HCT116 (cell line): ENCODE measurements around the gene CFAP92. TPM values are rescaled to one million over a fixed set of nuclear protein-coding genes. Genes with fewer than 3 reads are reported as not detected.

ENCODE experiments used
- ATAC-seq: fragments of 200-7000 bp; cut with Tn5 transposase; 2 replicates; pipeline ENCODE4 v1.9.1; 2020; ENCODE audit warnings: mild to moderate bottlenecking, moderate library complexity
- BruUV-seq: library from RNA; stranded (reverse); fragments of 400-500 nt; replicated peaks from 2 replicates; lab custom pipeline; 2021; lab: Mats Ljungman, UMichigan
- CTCF ChIA-PET: fragments of 300-600 bp; sonication (Branson Sonifier 250); formaldehyde crosslinking; loops from one replicate; lab custom pipeline; 2021; ENCODE audit warnings: antibody characterized with exemption; lab: Charles Lee
- POLR2A ChIA-PET: fragments of 300-600, 350-600 bp; sonication (Branson Sonifier 250); formaldehyde crosslinking; loops from one replicate; lab custom pipeline; 2021; ENCODE audit warnings: antibody characterized with exemption; lab: Charles Lee
- RAD21 ChIA-PET, 2 experiments: fragments of 300-600 bp; sonication (Branson Sonifier 250); formaldehyde crosslinking; loops; one replicate each; lab custom pipeline; 2023; ENCODE audit warnings: low total read pairs in 2 of 2; ENCODE audit not compliant: uncharacterized antibody in 2 of 2, unreplicated experiment in 2 of 2, low non-redundant PET in 1 of 2; lab: Charles Lee
- DNase-seq: peaks from one replicate; pipeline ENCODE4 v3.0.0-alpha.2; 2010; ENCODE audit warnings: low read depth, low spot score
- H2AFZ ChIP-seq: fragments of 200-600 bp; shearing (Covaris generic), sonication (generic); 2 replicates; pipeline ENCODE4 v1.6.1; 2017; ENCODE audit warnings: low read depth, mixed run types, mixed read lengths, antibody characterized with exemption, low read length; ENCODE audit not compliant: poor library complexity, severe bottlenecking
- H3K27ac ChIP-seq: 2 replicates; pipeline ENCODE4 v1.5.1; 2012; ENCODE audit warnings: low read depth, low read length
- H3K27me3 ChIP-seq: fragments of 200-600 bp; sonication (generic); 2 replicates; pipeline ENCODE4 v1.6.1; 2016; ENCODE audit warnings: mixed run types, low read length, mixed read lengths; ENCODE audit not compliant: insufficient read depth
- H3K36me3 ChIP-seq, 2 experiments: fragments of 200-500 bp in 1 of 2; fragments of 200-600 bp in 1 of 2; sonication (Bioruptor generic) in 1 of 2; sonication (generic) in 1 of 2; 2 replicates each; pipeline versions ENCODE4 v1.5.1 to v1.6.1; 2014 to 2016; ENCODE audit warnings: low read length in 2 of 2, inconsistent platforms in 1 of 2, mixed read lengths in 1 of 2, mixed run types in 1 of 2; ENCODE audit not compliant: insufficient read depth in 2 of 2, control insufficient read depth in 1 of 2
- H3K4me1 ChIP-seq, 2 experiments: fragments of 200-600 bp in 1 of 2; sonication (generic) in 1 of 2; 2 replicates each; pipeline versions ENCODE4 v1.5.1 to v1.6.1; 2012 to 2017; ENCODE audit warnings: low read length in 2 of 2, inconsistent platforms in 1 of 2, mild to moderate bottlenecking in 1 of 2, mixed read lengths in 1 of 2, mixed run types in 1 of 2, moderate library complexity in 1 of 2; ENCODE audit not compliant: insufficient read depth in 2 of 2, control insufficient read depth in 1 of 2
- H3K4me2 ChIP-seq: fragments of 200-600 bp; sonication (generic); 2 replicates; pipeline ENCODE4 v1.6.1; 2017; ENCODE audit warnings: mixed run types, low read length, mixed read lengths
- H3K4me3 ChIP-seq, 2 experiments: fragments of 200-600 bp in 1 of 2; sonication (generic) in 1 of 2; replicated peaks in 1 of 2; 2 replicates each; pipeline ENCODE4 v1.5.1; 2011 to 2016; ENCODE audit warnings: low read length in 2 of 2, control low read depth in 1 of 2, low read depth in 1 of 2, mild to moderate bottlenecking in 1 of 2, mixed read lengths in 1 of 2, mixed run types in 1 of 2
- H3K79me2 ChIP-seq: fragments of 200-600 bp; sonication (generic); 2 replicates; pipeline ENCODE4 v1.6.1; 2017; ENCODE audit warnings: mild to moderate bottlenecking, mixed run types, low read length, moderate library complexity, mixed read lengths; ENCODE audit not compliant: insufficient read depth
- H3K9ac ChIP-seq: fragments of 200-600 bp; sonication (generic); 2 replicates; pipeline ENCODE4 v1.6.1; 2016; ENCODE audit warnings: low read length, mixed read lengths
- H3K9me2 ChIP-seq: fragments of 200-600 bp; sonication (generic), shearing (Covaris generic); 2 replicates; pipeline ENCODE4 v1.6.1; 2017; ENCODE audit warnings: mixed run types, mild to moderate bottlenecking, moderate library complexity; ENCODE audit not compliant: insufficient read depth
- H3K9me3 ChIP-seq, 2 experiments: fragments of 200-500 bp in 1 of 2; fragments of 200-600 bp in 1 of 2; sonication (Bioruptor generic) in 1 of 2; sonication (generic) in 1 of 2; 2 replicates each; pipeline ENCODE4 v1.6.1; 2014 to 2017; ENCODE audit warnings: low read length in 2 of 2, mixed read lengths in 2 of 2, inconsistent platforms in 1 of 2, low read depth in 1 of 2, mild to moderate bottlenecking in 1 of 2, mixed run types in 1 of 2, moderate library complexity in 1 of 2; ENCODE audit not compliant: control insufficient read depth in 1 of 2, insufficient read depth in 1 of 2
- H4K20me1 ChIP-seq: fragments of 200-600 bp; sonication (generic), shearing (Covaris generic); 2 replicates; pipeline ENCODE4 v1.6.1; 2017; ENCODE audit warnings: mixed run types, mild to moderate bottlenecking, moderate library complexity; ENCODE audit not compliant: insufficient read depth
- ELF1 ChIP-seq: IDR thresholded peaks from 2 replicates; pipeline ENCODE4 v1.6.1; 2012; ENCODE audit warnings: low read depth, borderline replicate concordance
- FOSL1 ChIP-seq: IDR thresholded peaks from 2 replicates; pipeline ENCODE4 v1.6.1; 2012; ENCODE audit warnings: low read depth
- JUND ChIP-seq: IDR thresholded peaks from 2 replicates; pipeline ENCODE4 v1.6.1; 2012
- SRF ChIP-seq: IDR thresholded peaks from 2 replicates; pipeline ENCODE4 v1.6.1; 2012; ENCODE audit warnings: low read depth
- ZFX ChIP-seq: fragments of 450-650 bp; IDR thresholded peaks from 2 replicates; pipeline ENCODE4 v1.6.1; 2017
- intact Hi-C: fragments of 100-400 bp; cut with micrococcal nuclease; formaldehyde crosslinking; loops from 2 replicates; pipeline ENCODE4 v1.10.0; 2022
- total RNA-seq: library from RNA; stranded (reverse); gene quantifications from one replicate; pipeline ENCODE4 v1.2.1, GENCODE V29; 2021; ENCODE audit not compliant: unreplicated experiment
- TF ChIP-seq, protein P1 (sequence below): IDR thresholded peaks from 2 replicates; pipeline ENCODE4 v1.6.1; 2012; ENCODE audit warnings: low read depth

The CFAP92 gene
- total RNA-seq, 1 experiment from 2014 or later = 3.6 TPM

DNA sequence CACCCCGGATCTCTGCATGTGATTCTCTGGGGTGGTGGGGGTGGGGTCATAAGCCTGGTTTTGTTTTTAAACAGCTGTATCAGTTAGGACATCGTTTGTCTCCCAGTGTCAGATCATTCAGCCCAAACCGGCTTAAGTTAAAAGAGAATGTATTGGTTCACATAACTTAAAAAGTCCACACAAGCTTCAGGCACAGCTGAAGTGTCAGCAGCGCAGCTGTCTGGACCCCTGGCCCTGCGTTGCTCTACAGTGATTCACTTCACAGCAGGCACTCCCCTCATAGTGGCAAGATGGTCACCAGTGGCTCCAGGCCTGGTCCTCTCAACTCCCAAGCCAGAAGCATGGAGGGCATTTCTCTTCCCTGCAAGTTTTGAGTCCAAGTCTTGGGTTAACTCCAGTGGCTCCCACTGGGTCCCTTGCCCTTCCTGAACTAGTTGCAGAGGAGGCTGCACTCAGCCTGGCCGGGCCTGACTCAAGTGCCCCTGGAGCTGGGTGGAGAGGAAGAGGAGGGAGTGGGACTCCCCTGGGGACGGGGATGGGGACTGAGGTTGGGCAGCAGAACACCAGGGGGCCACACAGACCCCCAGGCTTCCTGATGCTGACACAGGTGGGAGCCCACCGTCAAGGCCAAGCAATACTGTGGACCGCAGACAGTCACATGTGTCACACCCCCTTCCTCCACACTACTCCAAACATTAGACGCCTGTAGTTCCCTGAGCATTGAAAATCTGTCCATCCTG is 37.8 kb upstream of the CFAP92 start:
- Histone ChIP-seq H3K9me2 (no peaks in the 10 kb centered on the region), H3K9me3 (no peaks in the 10 kb centered on the region), H4K20me1 (no peaks in the 10 kb centered on the region), H3K4me2 (no peak overlapping the region)
- POLR2A ChIA-PET = no interaction called here
- CTCF ChIA-PET = no interaction called here
- TF ChIP-seq SRF = no peak
- TF ChIP-seq ELF1 = no peak
- TF ChIP-seq, all 23 proteins: peak for 0
- intact Hi-C loops = no loop called here
- Histone ChIP-seq H3K79me2 (no peaks in the 10 kb centered on the region), H3K27ac (no peak overlapping the region), H3K36me3 (no peaks in the 10 kb centered on the region), H3K4me3 (no peak overlapping the region), H2AFZ (no peak overlapping the region), H3K9ac (no peak overlapping the region), H3K27me3 (no peaks in the 10 kb centered on the region), H3K4me1 (peaks cover 2 to 14% of the 10 kb centered on the region in 2 experiments)
- DNase-seq (no peak), ATAC-seq (no peak)
- no TSS peak for BruUV-seq
- RAD21 ChIA-PET = no interaction called here

DNA sequence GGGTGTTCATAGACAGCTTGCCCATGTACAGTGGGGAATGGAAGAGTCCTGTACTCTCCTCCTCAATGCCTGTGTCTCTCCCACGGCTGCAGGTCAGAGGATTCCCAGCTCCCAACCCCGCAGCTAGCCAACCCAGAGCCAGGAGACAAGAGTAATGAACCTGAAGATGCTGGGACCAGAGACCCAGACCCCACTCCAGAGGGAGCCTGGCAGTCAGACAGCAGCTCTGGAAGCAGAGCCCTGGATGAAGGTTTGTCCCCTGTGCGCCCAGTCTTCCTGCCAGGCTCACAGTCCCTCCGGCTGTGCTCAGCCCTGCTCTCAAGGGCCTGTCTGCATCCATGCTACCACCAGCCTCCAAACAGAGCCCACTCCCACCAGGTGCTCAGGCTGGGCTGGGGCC is 36.7 kb upstream of the CFAP92 start:
- POLR2A ChIA-PET = no interaction called here
- no TSS peak for BruUV-seq
- CTCF ChIA-PET = interaction anchor here (1.5 kb wide), 1 partner anchor 23 kb away, joined by 7 read pairs; no protein-coding TSS in a partner anchor
- H3K27ac ChIP-seq = no peak overlapping the region
- no peak overlapping the region for H3K9ac ChIP-seq
- H3K4me2 ChIP-seq = no peak overlapping the region
- H3K79me2 ChIP-seq = no peaks in the 10 kb centered on the region
- H4K20me1 ChIP-seq = no peaks in the 10 kb centered on the region
- DNase-seq (no peak), ATAC-seq (no peak)
- no peaks in the 10 kb centered on the region for H3K27me3 ChIP-seq
- RAD21 ChIA-PET = no interaction called here
- H3K9me2 ChIP-seq = no peaks in the 10 kb centered on the region
- no peaks in the 10 kb centered on the region for H3K9me3 ChIP-seq
- H3K4me3 ChIP-seq = no peak overlapping the region
- no peak for TF ChIP-seq JUND
- TF ChIP-seq FOSL1 = no peak
- no peak for TF ChIP-seq ZFX
- TF ChIP-seq, protein P1, sequence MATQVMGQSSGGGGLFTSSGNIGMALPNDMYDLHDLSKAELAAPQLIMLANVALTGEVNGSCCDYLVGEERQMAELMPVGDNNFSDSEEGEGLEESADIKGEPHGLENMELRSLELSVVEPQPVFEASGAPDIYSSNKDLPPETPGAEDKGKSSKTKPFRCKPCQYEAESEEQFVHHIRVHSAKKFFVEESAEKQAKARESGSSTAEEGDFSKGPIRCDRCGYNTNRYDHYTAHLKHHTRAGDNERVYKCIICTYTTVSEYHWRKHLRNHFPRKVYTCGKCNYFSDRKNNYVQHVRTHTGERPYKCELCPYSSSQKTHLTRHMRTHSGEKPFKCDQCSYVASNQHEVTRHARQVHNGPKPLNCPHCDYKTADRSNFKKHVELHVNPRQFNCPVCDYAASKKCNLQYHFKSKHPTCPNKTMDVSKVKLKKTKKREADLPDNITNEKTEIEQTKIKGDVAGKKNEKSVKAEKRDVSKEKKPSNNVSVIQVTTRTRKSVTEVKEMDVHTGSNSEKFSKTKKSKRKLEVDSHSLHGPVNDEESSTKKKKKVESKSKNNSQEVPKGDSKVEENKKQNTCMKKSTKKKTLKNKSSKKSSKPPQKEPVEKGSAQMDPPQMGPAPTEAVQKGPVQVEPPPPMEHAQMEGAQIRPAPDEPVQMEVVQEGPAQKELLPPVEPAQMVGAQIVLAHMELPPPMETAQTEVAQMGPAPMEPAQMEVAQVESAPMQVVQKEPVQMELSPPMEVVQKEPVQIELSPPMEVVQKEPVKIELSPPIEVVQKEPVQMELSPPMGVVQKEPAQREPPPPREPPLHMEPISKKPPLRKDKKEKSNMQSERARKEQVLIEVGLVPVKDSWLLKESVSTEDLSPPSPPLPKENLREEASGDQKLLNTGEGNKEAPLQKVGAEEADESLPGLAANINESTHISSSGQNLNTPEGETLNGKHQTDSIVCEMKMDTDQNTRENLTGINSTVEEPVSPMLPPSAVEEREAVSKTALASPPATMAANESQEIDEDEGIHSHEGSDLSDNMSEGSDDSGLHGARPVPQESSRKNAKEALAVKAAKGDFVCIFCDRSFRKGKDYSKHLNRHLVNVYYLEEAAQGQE = no peak
- intact Hi-C loops = no loop called here
- H3K4me1 ChIP-seq = peaks cover 6 to 24% of the 10 kb centered on the region in 2 experiments
- H3K36me3 ChIP-seq = no peaks in the 10 kb centered on the region
- H2AFZ ChIP-seq = no peak overlapping the region
